ENCODE measurements around the gene SDR9C7.
"Not testable (repeated sequence)": the region's sequence is repeated elsewhere in the genome, so short reads cannot be mapped to it uniquely, and the experiment has no call there.

The SDR9C7 gene

DNA sequence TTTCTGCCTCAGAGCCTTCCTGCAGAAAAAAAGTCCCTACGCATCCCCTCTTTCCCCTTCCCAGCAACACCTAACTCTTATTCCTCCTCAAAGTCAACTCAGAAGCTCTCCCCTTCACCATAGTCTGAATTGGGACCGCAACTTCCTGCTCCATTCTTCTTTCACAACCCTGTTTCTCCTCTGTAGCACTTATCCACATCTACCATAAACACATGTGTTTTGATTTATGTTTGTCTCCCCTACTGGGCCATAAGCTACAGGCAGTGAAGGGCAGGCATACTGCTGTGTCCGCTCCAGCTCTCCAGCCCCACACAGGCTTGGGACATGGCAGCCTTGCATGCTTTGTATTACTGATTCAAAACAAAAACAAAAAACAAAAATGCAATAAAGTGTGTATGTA, 5.9 kb downstream of the SDR9C7 start:
- H3K27ac ChIP-seq = no peak overlapping the region
- TF ChIP-seq, protein P1, sequence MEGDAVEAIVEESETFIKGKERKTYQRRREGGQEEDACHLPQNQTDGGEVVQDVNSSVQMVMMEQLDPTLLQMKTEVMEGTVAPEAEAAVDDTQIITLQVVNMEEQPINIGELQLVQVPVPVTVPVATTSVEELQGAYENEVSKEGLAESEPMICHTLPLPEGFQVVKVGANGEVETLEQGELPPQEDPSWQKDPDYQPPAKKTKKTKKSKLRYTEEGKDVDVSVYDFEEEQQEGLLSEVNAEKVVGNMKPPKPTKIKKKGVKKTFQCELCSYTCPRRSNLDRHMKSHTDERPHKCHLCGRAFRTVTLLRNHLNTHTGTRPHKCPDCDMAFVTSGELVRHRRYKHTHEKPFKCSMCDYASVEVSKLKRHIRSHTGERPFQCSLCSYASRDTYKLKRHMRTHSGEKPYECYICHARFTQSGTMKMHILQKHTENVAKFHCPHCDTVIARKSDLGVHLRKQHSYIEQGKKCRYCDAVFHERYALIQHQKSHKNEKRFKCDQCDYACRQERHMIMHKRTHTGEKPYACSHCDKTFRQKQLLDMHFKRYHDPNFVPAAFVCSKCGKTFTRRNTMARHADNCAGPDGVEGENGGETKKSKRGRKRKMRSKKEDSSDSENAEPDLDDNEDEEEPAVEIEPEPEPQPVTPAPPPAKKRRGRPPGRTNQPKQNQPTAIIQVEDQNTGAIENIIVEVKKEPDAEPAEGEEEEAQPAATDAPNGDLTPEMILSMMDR (conservative IDR thresholded peaks at IDR 0.05) = no peak
- no peak for TF ChIP-seq ZFX (IDR thresholded peaks at IDR 0.05)

DNA sequence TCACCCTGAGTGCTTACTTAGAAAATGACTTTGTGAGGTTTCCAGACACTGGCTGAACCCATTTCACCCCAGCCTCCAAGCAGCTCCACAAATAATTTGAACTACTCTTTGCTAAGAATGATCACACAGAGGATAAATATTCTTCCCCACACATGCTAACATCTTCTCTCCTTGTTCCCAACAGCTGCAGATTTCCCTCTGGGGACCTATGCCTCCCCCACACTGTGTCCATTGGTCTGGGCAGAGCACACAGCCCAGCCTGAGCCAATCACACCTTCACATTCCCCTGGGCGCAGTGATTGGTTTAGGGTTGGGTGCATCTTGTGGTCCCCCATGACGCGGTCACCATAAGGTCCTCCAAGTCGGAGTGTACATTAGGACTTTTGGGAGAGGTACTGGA, 6.9 kb downstream of the SDR9C7 start:
- no peak for TF ChIP-seq ZFX (IDR thresholded peaks at IDR 0.05)
- TF ChIP-seq, protein P1 (conservative IDR thresholded peaks at IDR 0.05) = no peak
- no peak overlapping the region for H3K27ac ChIP-seq

DNA sequence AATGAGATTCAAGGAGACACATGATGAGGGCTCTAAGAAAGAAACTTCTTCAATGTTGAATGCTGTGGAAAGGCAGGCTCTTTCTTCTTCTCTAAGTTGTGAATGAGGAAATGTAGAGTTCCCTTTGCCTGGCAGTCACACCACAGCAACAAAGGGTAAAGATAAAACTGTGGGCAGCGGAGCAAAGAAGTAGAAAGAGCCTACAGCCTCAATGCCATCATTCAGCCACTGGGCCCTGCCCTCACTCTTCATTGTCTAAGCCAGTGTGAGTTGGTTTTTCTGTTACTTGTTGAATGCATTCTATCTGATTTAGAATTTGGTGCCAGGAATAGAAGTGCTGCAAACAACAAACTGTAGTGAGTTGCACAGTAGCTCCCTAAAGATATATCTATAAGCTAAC, 12.2 kb downstream of the SDR9C7 start:
- H3K27ac ChIP-seq = no peak overlapping the region
- no peak for TF ChIP-seq ZFX (IDR thresholded peaks at IDR 0.05)
- TF ChIP-seq, protein P1 (conservative IDR thresholded peaks at IDR 0.05) = no peak

DNA sequence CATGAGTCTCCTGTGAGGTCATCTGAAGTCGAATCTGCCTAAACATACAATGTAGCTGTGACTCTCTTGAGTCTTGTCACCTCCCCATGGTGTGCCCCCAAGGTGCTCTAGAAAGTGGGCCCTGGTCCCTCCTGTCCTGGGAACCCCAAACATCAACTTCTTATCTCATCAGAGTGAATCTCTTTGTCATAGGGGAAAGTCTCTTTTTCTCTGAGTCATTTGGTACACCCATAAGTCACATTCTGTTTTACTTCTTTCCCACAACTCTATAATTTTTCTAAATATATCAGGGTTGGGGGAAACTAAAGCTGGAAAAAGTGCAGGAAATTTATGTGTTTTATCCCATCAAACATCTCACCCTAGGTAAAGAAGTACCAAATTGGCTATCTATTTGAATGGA, 12.9 kb downstream of the SDR9C7 start:
- H3K27ac ChIP-seq = no peak overlapping the region
- TF ChIP-seq, protein P1 (conservative IDR thresholded peaks at IDR 0.05) = no peak
- no peak for TF ChIP-seq ZFX (IDR thresholded peaks at IDR 0.05)

DNA sequence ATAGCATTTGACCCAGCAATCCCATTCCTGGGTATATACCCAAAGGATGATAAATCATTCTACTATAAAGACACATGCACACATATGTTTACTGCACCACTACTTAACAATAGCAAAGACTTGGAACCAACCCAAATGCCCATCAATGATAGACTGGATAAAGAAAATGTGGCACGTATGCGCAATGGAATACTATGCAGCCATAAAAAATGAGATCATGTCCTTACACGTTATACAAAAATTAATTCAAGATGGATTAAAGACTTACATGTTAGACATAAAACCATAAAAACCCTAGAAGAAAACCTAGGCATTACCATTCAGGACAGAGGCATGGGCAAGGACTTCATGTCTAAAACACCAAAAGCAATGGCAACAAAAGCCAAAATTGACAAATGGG, 16.1 kb downstream of the SDR9C7 start:
- H3K27ac ChIP-seq = not testable (repeated sequence)

DNA sequence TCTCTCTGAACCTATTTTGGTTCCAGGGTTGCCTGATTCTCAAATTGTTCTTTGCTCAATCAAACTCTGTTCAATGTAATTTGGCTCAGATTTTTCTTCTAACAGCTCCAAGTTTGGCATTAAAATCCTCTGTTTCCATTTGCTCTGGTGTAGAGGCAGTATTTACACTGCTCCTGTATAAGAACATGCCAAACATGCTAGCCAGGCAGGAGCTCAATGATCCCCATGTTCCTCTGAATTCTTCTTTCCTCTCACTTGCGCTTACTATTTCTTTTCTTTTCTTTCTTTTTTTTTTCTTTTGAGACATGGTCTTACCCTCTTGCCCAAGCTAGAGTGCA, 17.2 kb downstream of the SDR9C7 start:
- TF ChIP-seq, protein P1 (conservative IDR thresholded peaks at IDR 0.05) = no peak
- no peak for TF ChIP-seq ZFX (IDR thresholded peaks at IDR 0.05)
- no peak overlapping the region for H3K27ac ChIP-seq

DNA sequence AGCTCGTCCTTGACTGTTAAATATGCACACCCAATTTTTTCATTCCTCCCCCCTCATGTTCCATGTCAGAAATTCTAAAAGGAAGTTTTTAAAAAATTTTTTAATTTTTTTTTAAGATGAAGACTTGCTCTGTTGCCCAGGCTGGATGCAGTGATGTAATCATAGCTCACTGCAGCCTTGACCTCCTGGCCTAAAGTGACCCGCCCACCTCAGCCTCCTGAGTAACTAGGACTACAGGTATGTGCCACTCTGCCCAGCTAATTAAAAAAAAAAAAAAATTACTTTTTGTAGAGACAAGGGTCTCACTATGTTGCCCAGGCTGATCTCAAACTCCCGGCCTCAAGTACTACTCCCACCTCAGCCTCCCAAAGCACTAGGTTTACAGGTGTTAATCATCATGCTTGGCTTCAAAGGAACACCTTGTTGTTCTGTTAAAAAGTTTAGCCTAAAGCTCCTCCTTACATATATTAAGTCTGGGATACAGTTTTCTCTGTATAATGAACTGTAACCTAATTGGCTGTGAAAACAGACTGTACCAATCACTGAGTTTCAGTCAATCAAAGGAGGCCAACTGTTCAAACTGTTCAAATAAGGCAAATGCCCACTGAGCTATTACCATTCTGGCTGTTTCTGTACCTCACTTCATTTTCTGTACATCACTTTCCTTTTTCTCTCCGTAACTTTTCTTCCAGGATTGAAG, 17.8 kb downstream of the SDR9C7 start:
- TF ChIP-seq, protein P1 (conservative IDR thresholded peaks at IDR 0.05) = no peak
- TF ChIP-seq ZFX (IDR thresholded peaks at IDR 0.05) = no peak

DNA sequence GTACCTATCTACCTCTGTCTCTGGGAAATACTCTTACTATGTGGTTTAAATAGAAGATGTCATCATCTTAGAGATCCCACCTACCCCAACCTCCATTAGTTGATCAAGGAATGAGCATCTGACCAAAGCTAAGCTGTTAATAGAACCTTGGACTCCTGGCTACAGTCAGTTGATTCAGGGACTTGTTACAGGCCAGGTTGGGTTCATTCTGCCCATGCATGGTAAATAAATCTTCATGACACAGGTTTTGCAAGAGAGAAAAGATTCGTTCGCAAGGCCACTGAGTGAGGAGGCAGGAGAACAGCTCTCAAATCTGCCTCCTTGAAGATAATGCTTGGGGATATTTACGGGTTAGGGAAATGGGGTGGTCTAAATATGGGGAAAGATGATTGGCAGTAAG, 19.5 kb downstream of the SDR9C7 start:
- no peak overlapping the region for H3K27ac ChIP-seq
- no peak for TF ChIP-seq ZFX (IDR thresholded peaks at IDR 0.05)
- TF ChIP-seq, protein P1 (conservative IDR thresholded peaks at IDR 0.05) = no peak

More for the DNA sequence above, 17.8 kb downstream of the SDR9C7 start:
- H3K27ac ChIP-seq = no peak overlapping the region

All from C4-2B (cell line).